OCI-LY3 (cell line): ENCODE results near the gene IL11.

Source experiments
- H2AFZ ChIP-seq: fragments of 200-600, 300-600 bp; shearing (Covaris generic); 2 replicates; pipeline ENCODE4 v1.6.0; 2014; ENCODE audit warnings: antibody characterized with exemption, low read depth, low read length
- H3K27ac ChIP-seq: fragments of 200-600, 300-600 bp; sonication (generic); 2 replicates; pipeline ENCODE4 v1.5.1; 2014; ENCODE audit warnings: mild to moderate bottlenecking, low read length, moderate library complexity, mixed read lengths
- H3K27me3 ChIP-seq: fragments of 200-600, 300-600 bp; sonication (generic); 2 replicates; pipeline ENCODE4 v1.6.1; 2014; ENCODE audit warnings: low read depth, low read length, mixed read lengths
- H3K36me3 ChIP-seq: fragments of 200-600, 300-600 bp; sonication (generic); replicated peaks from 2 replicates; pipeline ENCODE3; 2014; ENCODE audit warnings: low read depth, low read length, mixed read lengths
- H3K4me1 ChIP-seq: fragments of 300-600, 200-600 bp; sonication (generic); 2 replicates; pipeline ENCODE4 v1.6.1; 2014; ENCODE audit warnings: low read length, mixed read lengths
- H3K4me2 ChIP-seq: fragments of 200-600, 300-600 bp; sonication (generic); 2 replicates; pipeline ENCODE4 v1.6.1; 2014; ENCODE audit warnings: low read length, mixed read lengths
- H3K4me3 ChIP-seq: fragments of 300-600, 200-600 bp; sonication (generic); 2 replicates; pipeline ENCODE4 v1.5.1; 2014; ENCODE audit warnings: antibody characterized with exemption, mild to moderate bottlenecking, low read length, moderate library complexity
- H3K79me2 ChIP-seq: fragments of 300-600, 200-600 bp; shearing (Covaris generic); 2 replicates; pipeline ENCODE4 v1.6.1; 2014; ENCODE audit warnings: mild to moderate bottlenecking, low read length, mixed read lengths
- H3K9ac ChIP-seq: fragments of 300-600, 200-600 bp; shearing (Covaris generic); 2 replicates; pipeline ENCODE4 v1.6.0; 2014; ENCODE audit warnings: mild to moderate bottlenecking, low read length, moderate library complexity
- H3K9me3 ChIP-seq: fragments of 200-600, 300-600 bp; shearing (Covaris generic); 2 replicates; pipeline ENCODE4 v1.6.1; 2014; ENCODE audit warnings: low read length, mixed read lengths; ENCODE audit not compliant: insufficient read depth
- H4K20me1 ChIP-seq: fragments of 200-600, 300-600 bp; sonication (generic); 2 replicates; pipeline ENCODE4 v1.6.1; 2016; ENCODE audit warnings: low read length, mixed read lengths; ENCODE audit not compliant: insufficient read depth
- EZH2phosphoT487 ChIP-seq: fragments of 200-600 bp; shearing (Covaris generic); IDR thresholded peaks from 2 replicates; pipeline ENCODE4 v1.6.1; 2018; ENCODE audit warnings: antibody characterized with exemption, mixed run types, low read depth
- TF ChIP-seq, protein P1 (sequence below): fragments of 200-600, 300-600 bp; sonication (generic); IDR thresholded peaks from 2 replicates; pipeline ENCODE4 v1.5.1; 2014; ENCODE audit warnings: antibody characterized with exemption, low read length, low read depth

The IL11 gene

DNA sequence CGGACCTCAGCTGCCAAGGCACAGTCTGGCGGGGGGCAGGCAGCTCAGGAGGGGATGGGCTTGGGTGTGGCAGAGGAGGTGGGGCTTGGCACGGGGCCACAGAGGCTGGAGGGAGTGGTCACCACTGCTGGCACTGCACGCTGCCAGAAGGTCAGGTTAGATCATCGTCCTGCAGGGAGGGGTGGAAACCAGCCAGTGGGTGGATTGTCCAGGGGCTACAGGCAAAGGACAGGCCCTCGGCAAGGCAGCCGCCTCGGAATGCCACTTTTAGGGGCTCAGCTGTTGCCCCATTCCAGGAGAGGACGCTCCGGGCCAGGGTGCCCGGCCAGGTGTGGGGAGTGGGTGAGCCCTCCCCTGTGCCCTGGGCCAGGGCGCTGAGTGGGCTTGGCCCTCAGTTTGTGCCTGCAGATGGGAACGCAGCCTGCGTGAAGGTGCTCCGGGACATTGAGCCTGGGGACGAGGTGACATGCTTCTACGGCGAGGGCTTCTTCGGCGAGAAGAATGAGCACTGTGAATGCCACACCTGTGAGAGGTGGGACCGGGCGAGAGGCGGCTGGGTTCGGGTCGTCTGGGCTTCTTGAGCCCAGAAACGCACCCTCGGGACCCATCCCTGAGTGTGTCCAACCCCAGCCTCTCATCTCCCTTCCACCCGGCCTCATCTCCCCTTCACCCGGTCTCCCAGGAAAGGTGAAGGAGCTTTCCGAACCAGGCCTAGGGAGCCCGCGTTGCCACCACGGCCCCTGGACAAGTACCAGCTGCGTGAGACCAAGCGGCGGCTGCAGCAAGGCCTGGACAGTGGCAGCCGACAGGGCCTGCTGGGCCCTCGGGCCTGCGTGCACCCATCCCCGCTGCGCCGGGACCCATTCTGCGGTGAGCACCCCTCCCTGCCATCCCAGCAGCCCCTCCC is 24.2 kb downstream of the IL11 start:
- no peak overlapping the region for H3K27ac ChIP-seq
- no peaks in the 10 kb centered on the region for H3K27me3 ChIP-seq
- H4K20me1 ChIP-seq = 0 out of 2 replicates have a peak, but pooled peaks cover 2% of the 10 kb centered on the region
- H2AFZ ChIP-seq = no peak overlapping the region
- H3K4me1 ChIP-seq = peaks cover 2% of the 10 kb centered on the region; the same call in 1 of the 2 replicates
- H3K9ac ChIP-seq = no peak overlapping the region
- no peak overlapping the region for H3K4me3 ChIP-seq
- peaks cover 5% of the 10 kb centered on the region for H3K36me3 ChIP-seq
- H3K9me3 ChIP-seq = no peaks in the 10 kb centered on the region
- no peaks in the 10 kb centered on the region for H3K79me2 ChIP-seq
- TF ChIP-seq, protein P1, sequence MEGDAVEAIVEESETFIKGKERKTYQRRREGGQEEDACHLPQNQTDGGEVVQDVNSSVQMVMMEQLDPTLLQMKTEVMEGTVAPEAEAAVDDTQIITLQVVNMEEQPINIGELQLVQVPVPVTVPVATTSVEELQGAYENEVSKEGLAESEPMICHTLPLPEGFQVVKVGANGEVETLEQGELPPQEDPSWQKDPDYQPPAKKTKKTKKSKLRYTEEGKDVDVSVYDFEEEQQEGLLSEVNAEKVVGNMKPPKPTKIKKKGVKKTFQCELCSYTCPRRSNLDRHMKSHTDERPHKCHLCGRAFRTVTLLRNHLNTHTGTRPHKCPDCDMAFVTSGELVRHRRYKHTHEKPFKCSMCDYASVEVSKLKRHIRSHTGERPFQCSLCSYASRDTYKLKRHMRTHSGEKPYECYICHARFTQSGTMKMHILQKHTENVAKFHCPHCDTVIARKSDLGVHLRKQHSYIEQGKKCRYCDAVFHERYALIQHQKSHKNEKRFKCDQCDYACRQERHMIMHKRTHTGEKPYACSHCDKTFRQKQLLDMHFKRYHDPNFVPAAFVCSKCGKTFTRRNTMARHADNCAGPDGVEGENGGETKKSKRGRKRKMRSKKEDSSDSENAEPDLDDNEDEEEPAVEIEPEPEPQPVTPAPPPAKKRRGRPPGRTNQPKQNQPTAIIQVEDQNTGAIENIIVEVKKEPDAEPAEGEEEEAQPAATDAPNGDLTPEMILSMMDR = no peak
- no peak for TF ChIP-seq EZH2phosphoT487
- no peak overlapping the region for H3K4me2 ChIP-seq

GRCh38 chr19:55345101-55345817 is 25.0 kb downstream of the IL11 start:
- peaks cover 5% of the 10 kb centered on the region for H3K36me3 ChIP-seq
- no peaks in the 10 kb centered on the region for H3K27me3 ChIP-seq
- 0 out of 2 replicates have a peak, but pooled peaks cover 2% of the 10 kb centered on the region for H4K20me1 ChIP-seq
- TF ChIP-seq, protein P1 = no peak
- no peak for TF ChIP-seq EZH2phosphoT487
- no peak overlapping the region for H3K9ac ChIP-seq
- H3K79me2 ChIP-seq = peaks cover 6% of the 10 kb centered on the region; the same call in 1 of the 2 replicates
- peaks cover 2% of the 10 kb centered on the region; the same call in 1 of the 2 replicates for H3K4me1 ChIP-seq
- H3K4me2 ChIP-seq = no peak overlapping the region
- no peak overlapping the region for H2AFZ ChIP-seq
- H3K9me3 ChIP-seq = no peaks in the 10 kb centered on the region
- H3K27ac ChIP-seq = no peak overlapping the region
- no peak overlapping the region for H3K4me3 ChIP-seq

DNA sequence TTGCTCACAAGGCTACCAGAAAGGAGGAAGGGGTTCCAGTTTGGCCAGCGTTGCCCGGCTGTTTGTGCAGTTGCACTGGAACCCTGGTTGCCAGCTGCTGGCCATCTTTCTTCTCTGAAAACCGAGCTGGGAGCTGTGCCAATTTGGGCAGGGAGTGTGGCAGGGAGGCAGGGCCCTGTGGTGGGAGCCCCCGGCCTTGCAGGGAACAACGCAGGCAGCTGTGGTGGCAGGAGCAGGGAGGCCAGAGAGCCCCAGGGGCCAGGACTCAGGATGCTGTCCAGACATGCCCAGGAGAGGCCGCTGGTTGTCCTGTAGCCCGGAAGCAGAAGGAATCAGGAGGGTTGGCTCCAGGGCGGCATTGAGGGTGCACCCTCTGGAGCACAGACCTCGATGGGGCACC is 25.8 kb downstream of the IL11 start:
- no peaks in the 10 kb centered on the region for H3K9me3 ChIP-seq
- peaks cover 5% of the 10 kb centered on the region for H3K36me3 ChIP-seq
- H3K4me1 ChIP-seq = peaks cover 2% of the 10 kb centered on the region; the same call in 1 of the 2 replicates
- H3K27me3 ChIP-seq = no peaks in the 10 kb centered on the region
- H3K79me2 ChIP-seq = peaks cover 8% of the 10 kb centered on the region; the same call in 1 of the 2 replicates
- no peak overlapping the region for H2AFZ ChIP-seq
- TF ChIP-seq, protein P1 = no peak
- TF ChIP-seq EZH2phosphoT487 = no peak
- H3K9ac ChIP-seq = no peak overlapping the region
- no peak overlapping the region for H3K4me3 ChIP-seq
- 0 out of 2 replicates have a peak, but pooled peaks cover 2% of the 10 kb centered on the region for H4K20me1 ChIP-seq
- no peak overlapping the region for H3K4me2 ChIP-seq
- no peak overlapping the region for H3K27ac ChIP-seq
